GM19468 (cell line): ENCODE measurements around the gene ENC1.

Source experiments
- ATAC-seq: cut with Tn5 transposase; IDR thresholded peaks from one replicate; pipeline ENCODE4 v1.9.1; 2021; ENCODE audit warnings: mild to moderate bottlenecking, moderate library complexity, moderate number of reproducible peaks; ENCODE audit not compliant: unreplicated experiment; ENCODE audit errors: extremely low read depth

The ENC1 gene

DNA sequence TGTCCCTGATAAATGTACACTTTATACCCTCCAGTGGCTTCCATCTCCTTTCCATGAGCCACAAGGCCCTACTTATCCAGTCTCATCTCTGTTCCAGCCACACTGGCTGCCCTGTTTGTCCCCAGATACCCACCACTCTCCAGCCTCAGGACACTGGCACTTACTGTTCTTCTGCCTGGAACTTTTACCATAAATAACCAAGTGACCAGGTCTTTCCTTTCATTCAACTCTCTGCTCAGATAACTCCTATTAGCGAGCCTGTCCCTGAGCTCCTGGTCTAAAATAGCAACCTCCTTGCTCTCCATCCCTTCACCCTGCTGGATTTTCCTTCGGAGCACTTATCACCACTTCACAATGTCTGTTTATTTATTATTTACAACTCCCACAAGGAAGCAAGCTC, 16.6 kb upstream of the ENC1 start:
- ATAC-seq: no peak

DNA sequence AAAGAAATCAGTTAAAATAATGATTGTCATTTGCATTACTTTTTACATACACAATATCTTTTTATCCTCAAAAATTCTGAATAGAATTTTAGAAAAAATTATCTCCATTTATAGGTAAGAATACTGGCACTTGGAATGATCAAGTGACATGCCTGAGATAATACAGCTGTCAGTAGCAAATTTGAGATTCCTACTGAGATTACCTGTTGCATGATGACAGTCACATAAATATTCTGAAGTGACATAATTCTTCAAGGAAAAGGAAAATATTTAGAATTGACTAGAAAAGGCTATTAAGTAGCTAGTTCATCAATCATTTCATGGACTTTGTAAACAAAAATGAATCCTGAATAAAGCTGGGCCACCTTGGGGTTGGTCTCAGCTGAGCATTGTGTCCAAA, 15.2 kb upstream of the ENC1 start:
- no peak for ATAC-seq

DNA sequence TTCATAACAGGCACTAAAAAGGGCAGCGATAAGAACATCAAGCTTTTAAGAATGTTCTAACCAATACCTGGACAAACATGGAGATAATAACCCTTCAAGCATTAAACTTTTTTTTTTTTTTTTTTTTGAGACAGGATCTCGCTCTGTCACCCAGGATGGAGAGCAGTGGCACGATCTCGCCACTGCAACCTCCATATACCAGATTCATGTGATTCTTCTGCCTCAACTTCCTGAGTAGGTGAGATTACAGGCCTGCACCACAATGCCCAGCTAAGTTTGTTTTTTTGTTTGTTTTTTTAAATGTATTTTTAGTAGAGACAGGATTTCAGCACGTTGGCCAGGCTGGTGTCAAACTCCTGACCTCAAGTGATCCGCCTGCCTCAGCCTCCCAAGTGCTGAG, 14.7 kb upstream of the ENC1 start:
- no peak for ATAC-seq

DNA sequence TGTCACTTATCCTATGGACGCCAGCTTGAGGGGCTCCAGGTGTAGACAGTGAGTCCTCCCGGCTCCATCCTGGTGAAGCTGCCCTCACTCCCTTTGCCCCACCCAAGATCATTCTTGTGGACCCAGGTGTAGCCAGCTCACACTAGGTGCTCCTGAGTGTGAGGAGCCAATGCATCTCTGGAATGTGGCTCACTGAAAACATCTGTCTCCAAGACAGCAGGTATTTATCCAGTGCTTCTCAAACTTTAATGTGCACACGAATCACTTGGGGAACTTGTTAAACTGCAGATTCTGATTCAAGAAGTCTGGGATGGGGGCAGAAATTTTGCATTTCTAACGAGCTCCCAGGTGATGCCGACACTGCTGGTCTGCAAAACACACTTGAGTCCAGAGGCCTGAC, 13.5 kb upstream of the ENC1 start:
- no peak for ATAC-seq

DNA sequence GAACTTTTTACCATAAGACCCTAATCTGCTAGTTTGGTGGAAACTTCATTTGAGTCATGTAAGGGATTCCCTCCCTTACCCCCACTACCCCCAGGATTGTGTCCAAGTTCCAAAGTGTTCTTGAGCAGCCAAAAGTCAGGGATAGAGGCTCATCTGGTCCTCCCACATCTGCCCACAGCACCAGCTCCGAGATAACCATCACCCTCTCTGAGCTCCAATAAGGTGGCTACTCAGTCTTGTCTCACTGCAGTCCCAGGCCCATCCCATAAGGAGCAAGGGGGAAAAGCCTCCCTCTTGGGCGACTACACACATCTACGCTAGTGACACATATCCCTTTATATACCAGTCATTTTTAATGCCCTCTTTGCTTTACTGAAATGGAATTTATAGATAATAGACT, 12.0 kb upstream of the ENC1 start:
- ATAC-seq: no peak

DNA sequence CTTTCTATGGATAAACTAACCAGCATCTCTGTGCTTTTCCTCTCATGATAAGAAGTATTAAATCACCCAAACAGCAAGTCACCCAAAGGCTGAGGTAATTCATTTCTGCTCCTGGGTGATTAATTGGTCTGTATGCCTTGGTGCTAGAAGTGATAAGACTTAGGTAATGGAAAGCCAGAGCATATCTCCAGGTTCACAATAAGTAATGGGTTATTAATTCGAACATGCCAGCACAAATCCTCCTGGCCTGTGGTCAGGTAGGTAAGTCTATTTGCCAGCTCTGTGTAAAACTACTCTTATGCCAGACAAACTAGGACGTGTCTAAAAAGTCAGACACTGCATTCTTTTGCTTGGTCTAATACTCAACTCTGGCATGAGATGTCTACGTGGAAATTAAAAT, 11.2 kb upstream of the ENC1 start:
- no peak for ATAC-seq

DNA sequence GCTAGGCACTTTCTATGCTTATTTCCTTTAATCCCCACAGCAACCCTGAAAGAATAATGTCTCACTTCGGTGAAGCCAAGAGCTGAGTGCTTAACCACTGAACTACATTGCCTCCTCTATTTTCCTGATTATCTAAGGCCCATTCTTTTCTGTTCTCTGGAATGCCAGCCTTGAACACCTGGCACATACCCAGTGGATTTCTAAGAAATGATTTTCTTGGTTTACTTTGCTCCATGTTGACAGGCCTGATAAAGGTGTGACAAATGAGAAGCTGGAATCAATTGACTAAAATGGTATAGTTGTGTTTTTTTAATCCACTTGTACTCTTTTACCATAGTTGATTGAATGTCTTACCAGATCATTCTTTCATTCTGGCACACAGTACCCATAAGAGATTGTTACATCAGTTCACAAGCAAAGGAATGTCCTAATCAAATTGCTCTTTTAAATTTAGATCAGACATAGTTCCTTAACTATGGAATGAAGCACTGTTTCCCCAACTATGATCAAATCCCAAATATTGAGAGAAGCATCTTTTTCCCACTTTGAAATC, 9.0 kb upstream of the ENC1 start:
- ATAC-seq: no peak

DNA sequence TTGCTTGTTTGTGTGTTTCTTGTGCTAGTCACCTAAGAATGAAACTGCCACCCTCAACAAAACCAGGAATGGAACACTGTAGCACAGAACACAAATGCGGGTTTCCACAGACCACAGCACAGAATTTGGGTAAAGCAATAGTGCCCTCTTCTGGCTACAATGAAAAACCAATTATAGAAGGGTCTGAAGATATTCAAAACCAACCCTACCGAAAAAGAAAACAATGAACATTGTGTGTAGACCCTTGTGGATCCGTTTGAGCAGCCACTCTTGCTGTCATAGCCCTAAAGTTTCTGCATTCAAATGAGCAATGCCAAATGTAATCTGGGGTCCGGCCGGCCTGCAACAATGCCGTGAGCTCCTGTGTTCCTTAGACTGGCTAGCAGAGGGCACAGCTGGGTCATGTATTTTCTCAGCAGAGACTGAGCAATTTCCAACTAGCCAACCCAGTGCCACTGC, 8.3 kb upstream of the ENC1 start:
- peak; percentile 66 for ATAC-seq

DNA sequence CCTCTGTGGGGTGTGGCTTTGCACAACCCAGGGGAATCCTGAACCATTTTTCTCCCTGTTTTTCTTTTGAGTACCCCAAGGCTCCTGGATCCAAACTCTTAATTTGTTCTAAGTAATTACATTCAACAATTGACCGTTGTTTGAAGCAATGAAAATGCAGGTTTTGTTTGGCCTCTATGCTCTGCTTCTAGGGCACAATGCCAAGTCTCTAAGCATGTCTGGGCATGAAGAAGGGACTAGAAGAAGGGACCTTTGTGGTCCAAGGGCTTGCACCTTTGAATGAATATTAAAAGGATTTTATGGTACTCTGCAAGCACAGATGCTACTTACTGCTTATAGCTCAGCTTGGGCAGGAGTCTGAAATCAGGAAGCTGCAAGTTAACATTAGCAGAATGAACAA, 6.6 kb upstream of the ENC1 start:
- ATAC-seq: no peak

DNA sequence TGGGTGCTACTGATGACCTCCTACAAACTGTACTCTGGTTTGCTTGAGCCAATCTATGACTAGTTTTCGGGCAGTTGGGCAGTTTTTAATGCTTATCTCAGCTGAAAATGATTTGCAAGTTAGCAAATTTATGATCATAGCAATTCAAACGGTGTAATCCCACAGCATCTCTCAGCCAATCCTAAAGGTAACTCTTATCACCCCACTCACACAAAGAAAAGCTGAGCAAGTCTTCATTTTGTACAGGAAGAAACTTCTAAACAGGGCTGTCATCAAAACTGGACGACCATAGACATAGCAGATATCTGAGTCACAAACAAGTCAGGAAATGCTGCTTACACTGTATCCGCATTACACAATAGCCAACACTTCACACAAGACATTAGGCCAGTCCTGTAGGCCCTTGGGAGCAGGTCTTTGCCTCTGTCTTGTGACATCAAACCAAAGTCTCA, 2.6 kb upstream of the ENC1 start:
- no peak for ATAC-seq

DNA sequence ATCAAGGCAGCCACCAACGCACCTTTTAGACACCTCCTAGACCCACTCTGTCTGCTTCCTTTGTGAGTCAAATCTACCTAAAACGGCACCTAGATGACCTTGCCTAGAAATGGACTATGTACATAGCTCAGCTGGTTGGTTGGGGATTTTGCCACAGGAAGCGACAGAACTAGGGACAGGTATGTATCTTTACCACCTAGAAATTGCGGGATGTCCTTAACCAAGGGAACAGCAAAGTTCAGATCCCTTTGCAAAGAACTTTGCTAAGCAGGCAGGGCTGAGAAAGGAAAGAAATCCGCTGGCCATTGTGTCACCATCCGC, 2.0 kb upstream of the ENC1 start:
- no peak for ATAC-seq

DNA sequence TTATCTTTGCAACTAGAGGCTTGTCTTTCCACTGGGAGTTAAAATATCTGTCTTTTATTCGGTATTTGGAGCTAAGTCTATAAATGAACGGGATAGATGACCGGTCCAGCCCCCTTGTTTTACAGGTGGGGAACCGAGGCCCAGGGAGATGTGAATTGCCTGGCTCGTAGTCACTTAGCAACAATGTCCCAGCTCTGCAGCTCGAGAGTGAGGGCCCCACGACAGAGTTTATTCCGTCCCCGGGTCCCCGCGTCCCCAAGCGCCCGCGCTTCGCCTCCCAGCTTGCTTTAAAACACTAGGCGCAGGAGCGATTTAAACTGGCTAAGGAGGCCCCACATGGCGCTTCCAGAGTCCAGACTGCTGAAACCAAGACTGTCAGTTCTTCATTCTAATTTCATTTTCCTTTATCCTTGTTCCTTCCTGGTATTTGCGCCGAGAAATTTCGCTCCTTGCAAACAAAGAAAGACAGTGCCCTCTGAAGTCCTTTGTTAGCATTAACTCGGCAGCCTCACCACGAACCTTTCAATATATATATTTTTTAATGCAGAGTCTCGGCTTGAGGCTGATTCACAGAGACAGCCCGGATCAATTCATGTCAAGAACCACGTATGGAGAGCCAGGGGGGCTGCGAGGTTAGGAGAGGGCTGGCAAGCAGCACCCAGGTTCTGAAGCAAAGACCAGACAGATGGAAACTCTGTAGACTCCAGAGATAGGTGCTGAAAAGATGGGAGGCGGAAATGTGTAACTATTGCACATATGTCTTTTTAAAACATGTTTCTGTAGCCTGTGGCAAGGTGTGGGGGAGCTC, 1.4 kb upstream of the ENC1 start:
- ATAC-seq: no peak

DNA sequence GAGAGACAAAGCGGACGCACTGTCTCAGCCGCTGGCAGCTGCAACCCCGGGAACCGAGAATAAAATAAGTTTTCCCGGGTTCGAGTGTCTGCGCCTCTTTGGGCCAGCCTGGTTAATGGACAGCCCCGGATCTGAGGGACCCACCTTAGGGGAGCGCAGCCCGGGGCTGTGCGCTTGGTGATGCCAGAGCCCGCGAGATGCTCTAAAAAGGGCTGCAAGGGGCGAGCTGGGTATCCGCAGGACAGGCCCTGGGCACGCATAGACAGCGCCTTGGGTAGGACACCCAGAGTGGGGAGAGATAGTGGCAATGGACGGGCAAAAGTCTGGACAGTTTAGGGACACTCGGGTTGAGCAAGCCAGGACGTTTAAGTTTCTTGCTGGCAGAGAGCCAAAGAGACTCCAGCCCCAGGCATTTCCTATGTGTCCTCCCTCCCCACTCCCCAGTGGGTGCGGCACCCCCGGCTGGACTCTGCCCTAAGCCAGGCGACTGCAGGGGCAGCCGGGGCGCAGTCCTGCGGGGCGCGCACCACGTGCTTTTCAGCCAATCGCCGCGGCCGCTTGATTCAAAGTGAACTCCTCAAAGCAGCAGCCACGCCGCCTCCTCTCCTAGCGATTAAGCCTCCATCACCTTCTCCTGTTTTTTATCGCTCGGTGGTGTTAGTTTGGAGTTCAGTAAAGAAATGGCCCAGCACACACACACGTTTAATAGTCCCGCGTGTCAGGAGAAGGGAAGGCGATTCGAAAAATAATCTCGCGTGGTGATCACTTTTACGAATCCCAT, 616 bp upstream of the ENC1 start:
- ATAC-seq: no peak

DNA sequence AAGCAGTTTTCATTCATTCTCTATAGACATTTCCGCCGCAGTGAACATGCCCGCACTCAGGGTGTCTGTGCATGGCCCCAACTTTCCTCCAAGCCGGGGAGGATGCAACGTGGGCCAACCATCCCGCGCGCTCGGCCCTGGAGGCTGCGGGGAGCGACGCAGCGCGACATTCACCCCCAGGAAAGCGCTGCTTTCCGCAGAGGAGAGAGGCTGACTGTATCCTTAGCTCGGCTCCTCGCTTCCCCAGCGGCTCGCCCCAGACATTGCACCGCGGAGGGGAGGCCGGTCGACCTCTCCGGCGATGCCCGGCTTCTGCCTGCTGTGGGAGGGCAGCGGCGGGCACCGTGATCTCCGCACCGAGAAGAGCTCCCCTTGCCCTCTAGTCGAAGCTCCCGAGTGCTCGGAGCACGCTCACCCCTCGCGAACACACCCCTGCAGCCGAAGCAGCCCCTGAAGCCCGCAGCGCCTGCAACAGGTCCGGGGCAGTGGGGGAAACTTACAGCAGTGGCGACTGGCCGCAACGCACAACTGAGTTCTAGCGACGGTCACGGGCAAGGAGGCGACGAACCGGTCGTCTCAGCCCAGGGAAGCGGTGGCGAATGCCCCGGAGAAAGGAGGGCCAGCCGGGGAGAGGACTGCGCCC, 600 bp downstream of the ENC1 start:
- ATAC-seq: no peak

DNA sequence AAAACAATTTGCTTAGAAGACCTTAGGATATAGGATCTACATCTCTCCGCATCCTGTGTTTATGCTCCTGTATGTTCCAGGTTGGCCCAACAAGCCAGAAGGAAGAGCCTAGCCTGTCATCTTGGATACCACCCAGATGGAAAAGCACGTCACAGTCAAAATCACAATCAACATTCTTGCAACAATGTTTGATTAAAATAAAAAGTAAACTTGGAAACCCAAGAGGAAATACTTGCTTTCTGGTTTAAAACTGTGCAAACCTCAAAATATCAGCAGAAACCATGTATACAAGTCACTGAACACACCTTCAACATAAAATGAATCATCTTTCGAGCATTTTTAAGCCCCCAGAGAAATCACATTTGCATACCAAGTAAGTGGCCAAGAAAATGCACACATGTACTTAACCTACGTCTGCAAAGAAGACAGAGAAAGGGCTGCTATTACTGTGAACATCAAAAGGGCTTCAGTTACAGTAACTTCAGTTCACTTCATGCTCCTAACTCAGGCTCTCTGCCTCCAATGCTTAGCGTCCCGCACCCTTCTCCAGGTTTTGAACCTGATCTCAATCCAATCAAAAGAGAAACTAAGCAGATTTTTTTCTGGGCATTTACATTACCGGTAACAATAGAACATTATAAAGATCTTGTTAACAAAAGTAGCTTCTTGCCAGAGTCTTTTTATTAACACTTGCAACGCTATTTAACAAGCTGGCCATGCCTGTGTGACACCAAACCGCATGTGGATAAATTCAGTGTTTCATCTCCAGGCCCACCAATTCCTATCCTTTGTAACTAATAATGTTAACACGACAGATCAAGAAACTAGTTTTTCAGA, 1.3 kb downstream of the ENC1 start:
- ATAC-seq: no peak

DNA sequence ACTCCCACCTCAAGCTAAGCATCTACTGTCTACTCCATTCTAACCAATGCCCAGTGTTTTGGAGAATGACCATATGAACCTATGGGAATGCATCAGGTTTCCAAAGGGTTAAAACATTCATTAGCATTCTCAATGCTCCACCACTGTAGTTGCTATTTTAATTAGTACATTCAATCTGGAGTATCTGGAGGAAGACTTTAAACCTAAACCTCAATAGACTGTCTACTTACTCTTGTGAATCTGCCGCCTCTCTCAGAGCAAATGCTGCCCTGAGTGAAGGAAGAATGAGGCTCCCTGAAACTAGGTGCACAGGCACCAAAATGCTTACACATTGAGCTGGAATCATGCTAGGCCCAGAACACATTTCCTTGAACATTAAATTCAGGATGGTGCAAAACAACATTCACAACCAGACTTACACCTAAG, 2.0 kb downstream of the ENC1 start:
- ATAC-seq: no peak

DNA sequence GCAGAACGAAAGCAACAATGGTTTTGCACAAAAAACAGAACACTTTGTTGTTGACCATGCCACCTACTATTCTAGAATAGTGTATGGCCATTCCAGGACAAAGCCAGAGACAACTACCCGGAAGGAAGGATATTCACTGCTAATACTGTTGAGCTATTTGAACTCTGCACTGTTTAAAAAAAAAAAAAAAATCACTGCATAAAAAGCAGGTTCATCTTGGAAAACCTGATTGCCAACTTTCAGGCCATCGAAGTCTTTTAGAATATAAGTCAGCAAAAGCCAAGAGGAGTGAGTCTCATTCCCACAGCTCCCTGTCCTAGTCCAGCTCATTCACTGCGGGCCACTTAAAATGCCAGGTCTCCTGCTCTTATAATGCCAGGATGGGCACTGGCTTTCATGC, 4.0 kb downstream of the ENC1 start:
- no peak for ATAC-seq

DNA sequence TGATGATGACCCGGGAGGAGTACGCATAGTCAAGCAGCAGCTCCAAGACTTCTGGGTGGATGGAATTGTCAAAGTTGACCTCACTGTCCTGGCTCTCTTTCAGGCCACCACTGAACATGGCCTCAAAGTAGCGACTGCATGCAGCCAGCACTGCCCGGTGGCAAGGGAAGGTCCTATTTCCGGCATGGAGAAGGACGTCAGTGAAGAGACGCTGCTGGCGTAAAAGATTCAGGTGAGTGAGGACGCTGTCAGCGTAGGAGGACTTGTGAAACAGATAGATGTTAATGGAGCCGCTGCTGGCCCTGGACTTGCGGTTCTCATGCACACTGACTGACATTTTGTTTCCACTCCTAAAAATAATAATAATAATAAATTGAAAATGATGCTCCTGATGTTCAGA, 4.4 kb downstream of the ENC1 start:
- ATAC-seq: no peak

DNA sequence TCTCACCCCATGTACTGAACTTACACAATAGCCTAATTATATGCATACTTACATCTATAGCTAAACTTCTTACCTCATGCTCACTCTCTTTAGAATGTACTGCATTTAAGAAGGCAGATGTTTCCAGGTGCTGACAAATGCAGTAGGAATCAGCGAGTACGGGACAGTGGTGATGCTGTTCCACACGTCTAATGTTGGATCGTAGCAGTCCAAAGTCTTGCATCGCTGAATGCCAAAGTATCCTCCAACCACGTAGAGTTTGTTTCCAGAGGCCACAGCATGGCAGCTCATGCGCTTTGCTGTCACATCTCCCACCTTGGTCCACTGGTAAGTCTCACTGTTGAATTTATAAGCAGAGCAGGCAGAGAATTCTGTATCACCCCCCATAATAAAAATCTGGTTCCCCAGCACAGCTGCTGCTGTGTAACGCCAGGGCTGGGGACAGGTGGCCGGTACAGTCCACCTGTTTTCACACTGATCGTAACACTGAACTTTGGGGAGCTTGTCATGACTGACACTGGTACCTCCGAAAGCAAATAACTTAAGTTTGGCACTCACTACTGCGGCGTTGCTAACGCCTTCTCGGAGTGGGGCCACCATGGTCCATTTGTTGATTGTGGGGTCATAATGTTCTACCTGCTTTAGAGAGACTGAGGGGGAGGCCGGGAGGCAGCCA, 5.8 kb downstream of the ENC1 start:
- ATAC-seq: no peak

DNA sequence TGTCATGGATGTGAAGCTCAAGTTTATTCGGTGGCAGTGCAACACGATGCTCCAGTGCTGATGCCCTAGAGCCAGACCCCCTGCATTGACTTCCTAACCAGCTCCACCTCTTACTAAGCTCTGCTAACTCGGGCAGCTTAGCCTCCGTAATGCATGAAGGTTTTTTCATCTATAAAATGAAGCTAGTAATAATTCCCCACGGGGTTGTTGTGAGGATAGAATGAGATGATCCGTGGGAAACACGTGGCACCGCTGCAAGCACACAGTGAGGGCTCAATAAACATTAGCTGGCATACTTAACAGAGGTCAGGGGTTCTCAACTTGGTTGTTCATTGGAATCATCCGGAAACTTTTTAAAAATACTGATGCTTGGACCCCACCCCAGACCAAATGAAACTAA, 6.8 kb downstream of the ENC1 start:
- ATAC-seq: no peak
